HG03159 (cell line): ENCODE measurements around the gene FBN2.

Experiments used
- ATAC-seq: cut with Tn5 transposase; IDR thresholded peaks from one replicate; pipeline ENCODE4 v1.9.1; 2021; ENCODE audit warnings: mild to moderate bottlenecking, moderate library complexity; ENCODE audit not compliant: unreplicated experiment

Gene FBN2

GRCh38 chr5:128216860-128217531 lies 321.0 kb downstream of the FBN2 start:
- no peak for ATAC-seq

GRCh38 chr5:128216285-128216684 lies 321.8 kb downstream of the FBN2 start:
- ATAC-seq: no peak

GRCh38 chr5:128213833-128214232 lies 324.2 kb downstream of the FBN2 start:
- no peak for ATAC-seq

- ATAC-seq: no peak
Observed at GRCh38 chr5:128213340-128213739, 324.7 kb downstream of the FBN2 start.

GRCh38 chr5:128212191-128212806 lies 325.7 kb downstream of the FBN2 start:
- ATAC-seq: no peak

GRCh38 chr5:128208436-128208835 lies 329.6 kb downstream of the FBN2 start:
- ATAC-seq: no peak
